DND-41 (cell line): Measurements from ENCODE around the gene PCARE.

Experiments used
- ATAC-seq: fragments of 200-7000 bp; cut with Tn5 transposase; 3 replicates; pipeline ENCODE4 v1.9.1; 2021; ENCODE audit warnings: low read depth; ENCODE audit not compliant: insufficient read depth
- DNase-seq: peaks from one replicate; pipeline ENCODE4 v3.0.0-alpha.2; 2020
- H2AFZ ChIP-seq: 2 replicates; pipeline ENCODE4 v1.6.0; 2012; ENCODE audit warnings: low read depth, low read length
- H3K27ac ChIP-seq: 2 replicates; pipeline ENCODE4 v1.5.1; 2012; ENCODE audit warnings: low read length, inconsistent platforms
- H3K27me3 ChIP-seq: fragments of 200-600 bp; sonication (generic); 2 replicates; pipeline ENCODE4 v1.6.0; 2012; ENCODE audit warnings: low read length, mild to moderate bottlenecking, inconsistent platforms; ENCODE audit not compliant: insufficient read depth, poor library complexity
- H3K36me3 ChIP-seq: 2 replicates; pipeline ENCODE4 v1.5.1; 2012; ENCODE audit warnings: low read length, inconsistent platforms; ENCODE audit not compliant: insufficient read depth
- H3K4me1 ChIP-seq: 2 replicates; pipeline ENCODE4 v1.5.1; 2012; ENCODE audit warnings: mild to moderate bottlenecking, low read length; ENCODE audit not compliant: insufficient read depth
- H3K4me2 ChIP-seq: 2 replicates; pipeline ENCODE4 v1.6.0; 2012; ENCODE audit warnings: mild to moderate bottlenecking, moderate library complexity, low read length, inconsistent platforms; ENCODE audit not compliant: insufficient read depth
- H3K4me3 ChIP-seq, 2 experiments: fragments of 200-600 bp in 1 of 2; shearing (Covaris generic) in 1 of 2; 2 replicates each; pipeline ENCODE4 v1.5.1; 2012 to 2016; ENCODE audit warnings: inconsistent platforms in 2 of 2, low read length in 2 of 2, mild to moderate bottlenecking in 2 of 2, low read depth in 1 of 2, moderate library complexity in 1 of 2
- H3K79me2 ChIP-seq: 2 replicates; pipeline ENCODE4 v1.6.0; 2012; ENCODE audit warnings: low read length, inconsistent platforms; ENCODE audit not compliant: insufficient read depth
- H3K9ac ChIP-seq: 2 replicates; pipeline ENCODE4 v1.6.0; 2012; ENCODE audit warnings: low read depth, mild to moderate bottlenecking, inconsistent platforms, low read length, moderate library complexity
- H3K9me3 ChIP-seq: 2 replicates; pipeline ENCODE4 v1.5.1; 2012; ENCODE audit warnings: low read length, moderate library complexity, mild to moderate bottlenecking, inconsistent platforms; ENCODE audit not compliant: insufficient read depth, severe bottlenecking
- H4K20me1 ChIP-seq: 2 replicates; pipeline ENCODE4 v1.6.0; 2012; ENCODE audit warnings: low read length; ENCODE audit not compliant: insufficient read depth
- EZH2 ChIP-seq: IDR thresholded peaks from 3 replicates; pipeline ENCODE4 v1.6.1; 2012; ENCODE audit warnings: borderline replicate concordance, low read depth, mild to moderate bottlenecking, moderate library complexity, low read length, inconsistent platforms; ENCODE audit not compliant: severe bottlenecking
- TF ChIP-seq, protein P1 (sequence below): IDR thresholded peaks from 2 replicates; pipeline ENCODE4 v1.5.1; 2012; ENCODE audit warnings: borderline replicate concordance, low read length, moderate library complexity, mild to moderate bottlenecking; ENCODE audit not compliant: poor library complexity, severe bottlenecking; ENCODE audit errors: extremely low read depth

The PCARE gene

DNA sequence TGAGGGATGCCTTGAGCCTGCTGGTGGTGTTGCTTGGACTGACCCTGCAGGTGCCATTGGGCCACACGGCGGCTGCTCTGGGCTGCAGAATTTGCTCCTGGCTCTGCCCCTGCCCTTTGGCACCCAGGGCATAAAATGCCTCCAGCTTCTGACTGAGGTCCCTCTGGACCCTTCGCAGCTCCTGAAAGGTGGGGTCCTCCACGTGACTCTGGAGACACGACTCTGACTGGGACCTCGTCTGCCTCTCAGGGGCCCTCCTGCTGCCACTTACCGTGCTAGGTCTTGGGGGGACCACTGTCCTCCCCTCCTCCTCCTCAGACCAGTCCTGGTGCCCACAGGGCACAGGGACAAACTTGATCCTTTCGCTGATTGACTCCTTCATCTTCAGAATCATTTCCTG lies 2.1 kb downstream of the PCARE start:
- H4K20me1 ChIP-seq, result no peaks in the 10 kb centered on the region
- H3K9me3 ChIP-seq, result no peaks in the 10 kb centered on the region
- no peak overlapping the region for H3K9ac ChIP-seq
- no peaks in the 10 kb centered on the region for H3K36me3 ChIP-seq
- H3K4me3 ChIP-seq, result no peak overlapping the region
- no peaks in the 10 kb centered on the region for H3K4me1 ChIP-seq
- no peak overlapping the region for H2AFZ ChIP-seq
- peaks cover 4% of the 10 kb centered on the region for H3K27me3 ChIP-seq
- TF ChIP-seq EZH2, result no peak
- TF ChIP-seq, protein P1, sequence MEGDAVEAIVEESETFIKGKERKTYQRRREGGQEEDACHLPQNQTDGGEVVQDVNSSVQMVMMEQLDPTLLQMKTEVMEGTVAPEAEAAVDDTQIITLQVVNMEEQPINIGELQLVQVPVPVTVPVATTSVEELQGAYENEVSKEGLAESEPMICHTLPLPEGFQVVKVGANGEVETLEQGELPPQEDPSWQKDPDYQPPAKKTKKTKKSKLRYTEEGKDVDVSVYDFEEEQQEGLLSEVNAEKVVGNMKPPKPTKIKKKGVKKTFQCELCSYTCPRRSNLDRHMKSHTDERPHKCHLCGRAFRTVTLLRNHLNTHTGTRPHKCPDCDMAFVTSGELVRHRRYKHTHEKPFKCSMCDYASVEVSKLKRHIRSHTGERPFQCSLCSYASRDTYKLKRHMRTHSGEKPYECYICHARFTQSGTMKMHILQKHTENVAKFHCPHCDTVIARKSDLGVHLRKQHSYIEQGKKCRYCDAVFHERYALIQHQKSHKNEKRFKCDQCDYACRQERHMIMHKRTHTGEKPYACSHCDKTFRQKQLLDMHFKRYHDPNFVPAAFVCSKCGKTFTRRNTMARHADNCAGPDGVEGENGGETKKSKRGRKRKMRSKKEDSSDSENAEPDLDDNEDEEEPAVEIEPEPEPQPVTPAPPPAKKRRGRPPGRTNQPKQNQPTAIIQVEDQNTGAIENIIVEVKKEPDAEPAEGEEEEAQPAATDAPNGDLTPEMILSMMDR, result no peak
- no peak for ATAC-seq
- no peak for DNase-seq
- H3K79me2 ChIP-seq, result no peaks in the 10 kb centered on the region
- no peak overlapping the region for H3K27ac ChIP-seq
- no peak overlapping the region for H3K4me2 ChIP-seq

DNA sequence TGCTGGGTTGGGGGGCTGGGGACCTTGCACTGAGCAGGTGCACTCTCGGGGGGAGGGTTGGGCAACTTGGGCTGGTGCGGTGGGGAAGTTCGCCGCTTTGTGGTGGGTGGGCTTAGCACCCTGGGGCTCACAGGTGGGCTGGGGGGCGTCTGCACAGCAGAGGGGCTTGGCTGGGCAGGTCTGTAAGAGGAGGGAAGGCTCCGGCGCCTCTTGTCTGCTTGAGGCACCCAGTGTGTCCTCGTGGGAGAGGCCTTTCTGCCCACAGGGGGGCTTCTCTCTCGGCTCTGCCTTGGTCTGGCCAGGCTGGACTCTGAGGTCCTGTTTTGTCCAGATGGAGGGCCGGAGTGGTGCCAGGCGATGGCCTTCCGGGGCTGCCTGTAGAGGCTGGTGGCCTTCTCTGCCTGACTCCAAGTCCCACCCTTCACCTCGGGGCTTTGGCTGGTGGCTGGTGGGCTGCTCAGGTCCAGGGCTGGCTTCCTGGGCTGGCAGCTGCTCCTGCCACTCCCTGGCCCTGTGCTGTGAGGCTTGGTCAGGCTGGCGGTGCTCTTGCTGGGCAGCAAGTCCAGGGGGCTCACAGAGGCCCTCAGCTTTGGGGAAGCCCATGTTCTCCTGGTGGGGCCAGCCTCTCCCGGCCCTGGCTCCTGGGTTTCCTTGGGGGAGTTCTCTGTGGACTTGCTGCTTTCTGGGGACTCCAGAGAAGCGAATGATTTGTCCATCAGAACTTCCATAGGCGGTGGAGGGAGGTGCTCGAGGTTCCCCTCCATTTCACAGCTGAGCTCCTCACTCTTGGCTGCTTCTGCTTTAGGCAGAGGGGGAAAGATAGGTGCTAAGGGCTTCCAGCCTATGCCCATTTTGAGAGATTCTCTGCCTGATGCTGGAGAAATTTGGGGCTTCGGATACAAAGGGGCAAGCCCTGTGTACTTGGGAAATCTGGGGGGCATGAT lies 3.0 kb downstream of the PCARE start:
- H3K27ac ChIP-seq, result no peak overlapping the region
- no peak for TF ChIP-seq EZH2
- TF ChIP-seq, protein P1, result no peak
- no peaks in the 10 kb centered on the region for H3K4me1 ChIP-seq
- H3K4me3 ChIP-seq, result no peak overlapping the region
- H3K79me2 ChIP-seq, result no peaks in the 10 kb centered on the region
- no peaks in the 10 kb centered on the region for H4K20me1 ChIP-seq
- H3K36me3 ChIP-seq, result no peaks in the 10 kb centered on the region
- no peaks in the 10 kb centered on the region for H3K9me3 ChIP-seq
- H3K27me3 ChIP-seq, result peaks cover 4% of the 10 kb centered on the region
- H3K4me2 ChIP-seq, result no peak overlapping the region
- H3K9ac ChIP-seq, result no peak overlapping the region
- DNase-seq, result no peak
- ATAC-seq, result no peak
- H2AFZ ChIP-seq, result no peak overlapping the region

DNA sequence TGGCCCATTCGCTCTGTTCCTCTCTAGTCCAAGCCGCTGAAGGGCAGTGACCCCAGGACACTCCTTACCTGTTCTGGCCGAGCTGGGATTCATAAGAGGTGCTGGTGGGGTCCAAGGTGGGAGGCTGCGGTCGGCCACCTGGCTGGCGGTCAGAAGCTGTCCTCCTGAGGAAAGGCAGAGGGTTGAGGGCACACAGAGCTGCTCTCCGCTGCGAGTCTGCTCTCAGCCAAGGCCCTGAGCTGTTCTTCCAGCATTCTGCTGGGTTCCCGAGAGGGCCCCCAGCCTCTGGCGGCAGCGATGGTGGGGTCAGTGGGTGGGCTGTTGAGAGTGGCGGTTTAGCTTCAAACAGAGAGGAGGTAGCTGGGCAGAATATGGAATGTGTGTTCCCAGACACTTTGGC lies 3.8 kb downstream of the PCARE start:
- Histone ChIP-seq H3K27ac (no peak overlapping the region), H3K9ac (no peak overlapping the region), H3K9me3 (no peaks in the 10 kb centered on the region), H3K4me3 (no peak overlapping the region), H3K27me3 (peaks cover 4% of the 10 kb centered on the region), H3K4me1 (no peaks in the 10 kb centered on the region), H2AFZ (no peak overlapping the region), H3K4me2 (no peak overlapping the region), H3K79me2 (no peaks in the 10 kb centered on the region), H3K36me3 (no peaks in the 10 kb centered on the region), H4K20me1 (no peaks in the 10 kb centered on the region)
- no peak for ATAC-seq
- no peak for DNase-seq
- TF ChIP-seq EZH2, result no peak
- TF ChIP-seq, protein P1, result no peak
